Esophagus squamous epithelium (tissue), 5 donors: ENCODE measurements around the gene CDH13. TPM values are rescaled to one million over a fixed set of nuclear protein-coding genes. Genes with fewer than 3 reads are reported as not detected.

ENCODE experiments used
- DNase-seq: peaks from one replicate; lab custom pipeline; 2025; lab: John Stamatoyannopoulos, UW
- H3K27ac ChIP-seq, 4 donors: fragments of 200-600 bp; sonication (generic); one replicate each; pipeline ENCODE4 v1.5.1; 2016 to 2019; ENCODE audit warnings: mild to moderate bottlenecking in 1 of 4
- H3K27me3 ChIP-seq, 4 donors: fragments of 200-600 bp; sonication (generic); 1 replicate in 3 of 4; 2 replicates in 1 of 4; pipeline versions ENCODE4 v1.5.1 to v1.6.0; 2017 to 2021; ENCODE audit warnings: antibody characterized with exemption in 1 of 4
- H3K36me3 ChIP-seq, 3 donors: fragments of 200-600 bp; sonication (generic); one replicate each; pipeline ENCODE4 v1.5.1; 2016 to 2019
- H3K4me1 ChIP-seq, 3 donors: fragments of 200-600 bp; sonication (generic); one replicate each; pipeline ENCODE4 v1.5.1; 2017 to 2019
- H3K4me3 ChIP-seq, 4 donors: fragments of 200-600 bp; sonication (generic); 1 replicate in 3 of 4; 2 replicates in 1 of 4; pipeline ENCODE4 v1.5.1; 2016 to 2019; ENCODE audit warnings: mild to moderate bottlenecking in 2 of 4, moderate library complexity in 1 of 4
- H3K9me3 ChIP-seq, 3 donors: fragments of 200-600 bp; sonication (generic); one replicate each; pipeline ENCODE4 v1.5.1; 2016 to 2019
- POLR2A ChIP-seq, 4 donors: fragments of 450-650 bp; IDR thresholded peaks; one replicate each; pipeline ENCODE4 v1.6.1; 2017; ENCODE audit warnings: antibody characterized with exemption in 4 of 4, mild to moderate bottlenecking in 4 of 4, moderate library complexity in 3 of 4
- WGBS, 2 donors: methylation state at CpG; one replicate each; pipeline ENCODE4 v1.1.5; 2018; 5-methylcytosine and 5-hydroxymethylcytosine counted together
- intact Hi-C: fragments of 100-400 bp; cut with DNase I; formaldehyde crosslinking; loops from one replicate; pipeline ENCODE4 v1.15.0; 2022
- total RNA-seq, 4 donors: library from RNA; depleted of rRNA; stranded (reverse); fragments of >200 nt; gene quantifications; one replicate each; pipeline ENCODE4 v1.1.0, GENCODE V29; 2016
- TF ChIP-seq, protein P1 (sequence below), 6 experiments: fragments of 450-650 bp in 4 of 6; fragments of 200-600 bp in 2 of 6; sonication (generic) in 2 of 6; IDR thresholded peaks; one replicate each; pipeline ENCODE4 v1.5.1; 2016 to 2019; ENCODE audit warnings: antibody characterized with exemption in 6 of 6, mild to moderate bottlenecking in 4 of 6, moderate library complexity in 4 of 6
- donor health status: DM: yes; HTN: yes; CAD: no.

The CDH13 gene
- total RNA-seq, 4 donors from 2014 or later, result 6.9 to 31.9 (median 21.1) TPM

DNA sequence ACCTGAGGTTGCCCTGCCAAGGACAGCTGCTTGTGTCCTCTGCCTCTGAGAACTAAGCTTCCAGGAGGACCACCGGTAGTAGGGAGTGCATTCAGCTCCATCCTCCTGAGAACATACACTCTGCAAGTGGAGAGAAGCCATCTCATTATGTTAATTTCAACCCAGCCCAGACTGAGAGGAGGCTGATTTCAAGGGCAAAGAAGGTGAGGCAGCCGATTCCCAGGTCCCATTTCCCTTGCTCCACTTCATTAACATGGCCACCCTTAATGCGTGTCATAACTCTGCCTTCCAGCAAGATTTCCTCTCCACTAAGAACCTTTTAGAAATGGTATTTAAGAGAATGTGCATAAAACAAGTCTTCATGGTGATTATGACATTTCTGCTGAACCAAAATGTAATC is 72.5 kb downstream of the CDH13 start:
- Histone ChIP-seq H3K9me3 (no peaks in the 10 kb centered on the region), H3K36me3 (no peaks in the 10 kb centered on the region), H3K27ac (peak overlapping the region in 3 of 4 donors; percentile 38 to 69 (median 64)), H3K4me3 (no peak overlapping the region), H3K27me3 (no peaks in the 10 kb centered on the region), H3K4me1 (peaks cover 3 to 21% (median 7%) of the 10 kb centered on the region in 3 donors)
- TF ChIP-seq, protein P1, sequence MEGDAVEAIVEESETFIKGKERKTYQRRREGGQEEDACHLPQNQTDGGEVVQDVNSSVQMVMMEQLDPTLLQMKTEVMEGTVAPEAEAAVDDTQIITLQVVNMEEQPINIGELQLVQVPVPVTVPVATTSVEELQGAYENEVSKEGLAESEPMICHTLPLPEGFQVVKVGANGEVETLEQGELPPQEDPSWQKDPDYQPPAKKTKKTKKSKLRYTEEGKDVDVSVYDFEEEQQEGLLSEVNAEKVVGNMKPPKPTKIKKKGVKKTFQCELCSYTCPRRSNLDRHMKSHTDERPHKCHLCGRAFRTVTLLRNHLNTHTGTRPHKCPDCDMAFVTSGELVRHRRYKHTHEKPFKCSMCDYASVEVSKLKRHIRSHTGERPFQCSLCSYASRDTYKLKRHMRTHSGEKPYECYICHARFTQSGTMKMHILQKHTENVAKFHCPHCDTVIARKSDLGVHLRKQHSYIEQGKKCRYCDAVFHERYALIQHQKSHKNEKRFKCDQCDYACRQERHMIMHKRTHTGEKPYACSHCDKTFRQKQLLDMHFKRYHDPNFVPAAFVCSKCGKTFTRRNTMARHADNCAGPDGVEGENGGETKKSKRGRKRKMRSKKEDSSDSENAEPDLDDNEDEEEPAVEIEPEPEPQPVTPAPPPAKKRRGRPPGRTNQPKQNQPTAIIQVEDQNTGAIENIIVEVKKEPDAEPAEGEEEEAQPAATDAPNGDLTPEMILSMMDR (IDR thresholded peaks at IDR 0.05), result no peak
- no peak for TF ChIP-seq POLR2A (IDR thresholded peaks at IDR 0.05)
- intact Hi-C loops, result no loop called here
- DNase-seq, result no peak
- WGBS, 2 donors, result 63 to 85% methylated on average over 3 of the region's 3 CpGs

DNA sequence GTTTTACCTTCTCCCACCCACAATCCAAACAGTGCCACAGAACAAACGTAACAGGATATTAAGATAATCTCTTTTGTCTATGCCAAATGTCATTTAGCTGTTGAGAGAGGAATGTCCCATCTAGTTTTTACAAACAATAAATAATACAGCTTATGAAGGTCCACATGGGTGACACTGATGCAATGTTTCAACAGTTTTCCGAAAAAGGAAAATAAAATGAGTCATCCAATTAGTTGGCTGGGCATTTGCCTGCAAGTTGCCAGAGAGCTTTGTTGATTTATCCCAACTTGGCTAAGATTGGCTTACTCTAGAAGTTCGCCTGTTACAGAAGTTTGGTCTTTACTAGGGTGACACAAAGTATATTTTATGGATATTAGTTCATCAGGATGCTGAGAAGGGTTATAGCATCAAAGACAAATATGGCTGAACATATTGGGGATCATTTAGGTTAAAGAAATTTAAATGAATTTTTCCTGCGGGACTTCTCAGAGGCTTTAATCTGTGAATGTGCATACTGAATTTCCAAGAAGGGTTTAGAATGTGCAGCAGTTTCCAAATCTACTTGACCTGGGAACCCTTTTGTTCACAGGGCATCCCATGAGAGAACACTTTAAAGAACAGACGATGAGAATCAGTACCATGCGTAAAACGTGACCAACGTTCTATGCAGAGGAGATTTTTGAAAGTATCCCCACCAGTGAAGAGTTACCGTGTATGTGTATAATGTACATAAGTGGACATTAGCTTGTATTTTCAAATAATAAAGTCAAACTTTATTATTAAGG is 73.1 kb downstream of the CDH13 start:
- Histone ChIP-seq H3K4me3 (no peak overlapping the region), H3K27ac (peak overlapping the region in 3 of 4 donors; percentile 38 to 69 (median 64)), H3K9me3 (no peaks in the 10 kb centered on the region), H3K36me3 (no peaks in the 10 kb centered on the region), H3K27me3 (no peaks in the 10 kb centered on the region), H3K4me1 (peaks cover 3 to 21% (median 7%) of the 10 kb centered on the region in 3 donors)
- 58% methylated on average over 9 of the region's 9 CpGs for WGBS, 2 donors
- DNase-seq, result no peak
- intact Hi-C loops, result no loop called here
- TF ChIP-seq, protein P1 (IDR thresholded peaks at IDR 0.05), result no peak
- TF ChIP-seq POLR2A (IDR thresholded peaks at IDR 0.05), result no peak

DNA sequence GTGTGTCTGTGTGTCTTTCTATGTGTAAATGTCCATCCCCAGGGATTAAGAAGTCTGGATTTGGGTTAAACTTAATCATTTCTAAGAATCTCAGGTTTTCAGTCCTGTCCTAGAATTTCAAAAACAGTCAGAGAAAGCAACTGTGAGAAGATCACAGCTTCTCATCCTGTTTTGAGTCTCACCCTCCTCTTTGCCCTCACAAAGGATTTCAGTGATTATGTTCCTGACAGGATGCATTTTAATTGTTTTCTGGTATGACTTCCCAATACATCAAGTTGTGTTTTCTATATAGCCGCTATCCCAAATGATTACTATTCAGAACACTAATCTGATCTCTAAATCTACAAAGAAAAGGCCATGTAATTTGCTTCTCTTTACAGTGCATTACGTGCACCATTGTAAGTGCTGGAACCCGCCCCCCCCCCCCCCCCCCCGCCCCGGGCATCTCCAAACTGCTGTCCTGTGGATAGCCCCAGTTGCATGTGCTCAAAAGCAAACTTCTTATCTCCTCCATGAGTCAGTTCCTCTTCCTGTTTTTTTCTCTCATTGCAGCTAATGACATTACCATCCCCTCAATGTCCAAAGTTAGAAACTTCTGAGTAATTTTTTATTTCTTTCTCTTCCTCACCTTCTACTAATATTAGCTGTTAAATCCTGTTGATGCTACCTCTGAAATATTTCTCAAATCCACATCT is 73.9 kb downstream of the CDH13 start:
- TF ChIP-seq, protein P1 (IDR thresholded peaks at IDR 0.05), result no peak
- TF ChIP-seq POLR2A (IDR thresholded peaks at IDR 0.05), result no peak
- H3K27ac ChIP-seq, result peak overlapping the region in 2 of 4 donors; percentile 23 to 31
- peaks cover 3 to 21% (median 7%) of the 10 kb centered on the region in 3 donors for H3K4me1 ChIP-seq
- no peaks in the 10 kb centered on the region for H3K9me3 ChIP-seq
- no peak overlapping the region for H3K4me3 ChIP-seq
- no peak for DNase-seq
- H3K27me3 ChIP-seq, result no peaks in the 10 kb centered on the region
- intact Hi-C loops, result no loop called here
- no peaks in the 10 kb centered on the region for H3K36me3 ChIP-seq
- 59 to 64% methylated on average over 2 to 5 of the region's 5 CpGs for WGBS, 2 donors

DNA sequence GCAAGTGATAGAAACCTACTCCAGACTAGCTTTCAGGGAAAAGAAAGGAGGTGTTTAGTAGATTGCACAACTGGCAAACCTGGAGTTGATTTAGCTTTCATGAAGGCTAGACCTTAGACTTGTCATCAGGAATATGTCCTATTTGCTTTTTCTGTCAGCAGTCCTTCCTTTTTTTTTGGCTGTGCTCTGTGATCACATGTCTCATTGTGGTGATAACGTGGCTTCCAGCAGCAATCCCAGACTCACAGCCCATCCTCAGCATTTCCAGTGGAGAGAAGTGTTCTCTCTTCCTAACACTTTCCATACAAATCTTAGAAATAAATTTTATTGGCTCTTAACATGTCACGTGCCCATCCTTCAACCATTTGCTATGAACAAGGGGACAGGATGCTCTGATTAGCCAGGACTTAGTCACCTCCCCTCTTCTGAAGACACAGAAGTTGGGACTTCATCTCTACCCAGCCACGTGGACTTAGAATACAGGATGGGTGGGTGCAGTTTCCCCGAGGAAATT is 74.7 kb downstream of the CDH13 start:
- WGBS, 2 donors, result 58 to 77% methylated on average over 3 to 4 of the region's 4 CpGs
- no peak overlapping the region for H3K4me3 ChIP-seq
- no peak overlapping the region for H3K27ac ChIP-seq
- DNase-seq, result no peak
- H3K9me3 ChIP-seq, result no peaks in the 10 kb centered on the region
- no peaks in the 10 kb centered on the region for H3K36me3 ChIP-seq
- intact Hi-C loops, result no loop called here
- no peaks in the 10 kb centered on the region for H3K27me3 ChIP-seq
- no peak for TF ChIP-seq POLR2A (IDR thresholded peaks at IDR 0.05)
- TF ChIP-seq, protein P1 (IDR thresholded peaks at IDR 0.05), result no peak
- H3K4me1 ChIP-seq, result peaks cover 3 to 21% (median 7%) of the 10 kb centered on the region in 3 donors

DNA sequence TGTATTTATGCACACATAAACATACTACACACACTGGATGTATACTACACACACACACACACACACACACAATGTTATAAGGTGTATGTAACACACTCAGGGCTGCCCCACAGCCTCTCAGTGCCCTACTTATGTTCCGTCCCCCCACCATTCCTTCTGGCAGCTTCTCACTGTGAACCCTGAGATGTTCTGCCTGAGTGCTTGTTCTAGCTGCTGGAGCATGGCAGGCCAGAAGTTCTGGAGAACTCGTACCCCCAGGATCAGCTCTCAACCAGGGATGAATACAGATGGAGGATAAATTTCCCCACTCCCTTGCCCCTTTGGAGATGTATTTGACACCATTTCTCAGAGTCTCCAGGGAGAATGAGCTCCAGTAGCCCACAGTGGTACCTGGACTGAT is 76.4 kb downstream of the CDH13 start:
- H3K4me1 ChIP-seq, result peaks cover 3 to 21% (median 7%) of the 10 kb centered on the region in 3 donors
- no peak overlapping the region for H3K27ac ChIP-seq
- TF ChIP-seq, protein P1 (IDR thresholded peaks at IDR 0.05), result no peak
- TF ChIP-seq POLR2A (IDR thresholded peaks at IDR 0.05), result no peak
- 78 to 81% methylated on average over 2 of the region's 2 CpGs for WGBS, 2 donors
- no peaks in the 10 kb centered on the region for H3K27me3 ChIP-seq
- no peak for DNase-seq
- no peaks in the 10 kb centered on the region for H3K9me3 ChIP-seq
- no peak overlapping the region for H3K4me3 ChIP-seq
- intact Hi-C loops, result no loop called here
- H3K36me3 ChIP-seq, result no peaks in the 10 kb centered on the region
